Liver (tissue), 9 donors: ENCODE measurements around the gene AQP6. TPM values are rescaled to one million over a fixed set of nuclear protein-coding genes. Genes with fewer than 3 reads are reported as not detected.

ENCODE experiments used
- DNase-seq: peaks from one replicate; pipeline ENCODE4 v3.0.0-alpha.2; 2017; ENCODE audit warnings: low spot score
- H3K27ac ChIP-seq, 2 donors: one replicate each; pipeline ENCODE4 v1.7.0; 2013; ENCODE audit warnings: inconsistent platforms in 2 of 2, low read length in 2 of 2, control low read depth in 1 of 2, low read depth in 1 of 2, mild to moderate bottlenecking in 1 of 2
- H3K27me3 ChIP-seq, 4 donors: one replicate each; pipeline versions ENCODE4 v1.6.1 to v1.7.0; 2013; ENCODE audit warnings: low read length in 3 of 4, inconsistent platforms in 1 of 4, mild to moderate bottlenecking in 1 of 4, moderate library complexity in 1 of 4; ENCODE audit not compliant: control insufficient read depth in 4 of 4, insufficient read depth in 4 of 4
- H3K36me3 ChIP-seq, 4 donors: one replicate each; pipeline versions ENCODE4 v1.6.1 to v1.7.0; 2013; ENCODE audit warnings: low read length in 3 of 4, mild to moderate bottlenecking in 3 of 4, low read depth in 1 of 4, moderate library complexity in 1 of 4; ENCODE audit not compliant: control insufficient read depth in 4 of 4, insufficient read depth in 3 of 4
- H3K4me1 ChIP-seq, 4 donors: one replicate each; pipeline versions ENCODE4 v1.6.1 to v1.7.0; 2013; ENCODE audit warnings: low read length in 3 of 4, mild to moderate bottlenecking in 3 of 4, moderate library complexity in 1 of 4; ENCODE audit not compliant: control insufficient read depth in 4 of 4, insufficient read depth in 4 of 4
- H3K4me3 ChIP-seq, 3 donors: one replicate each; pipeline versions ENCODE4 v1.6.1 to v1.7.0; 2013; ENCODE audit warnings: low read length in 3 of 3, control low read depth in 1 of 3, low read depth in 1 of 3, mild to moderate bottlenecking in 1 of 3
- H3K9ac ChIP-seq, 2 donors: one replicate each; pipeline ENCODE4 v1.7.0; 2013; ENCODE audit warnings: low read length in 2 of 2, mild to moderate bottlenecking in 2 of 2, moderate library complexity in 2 of 2, control low read depth in 1 of 2, low read depth in 1 of 2
- H3K9me3 ChIP-seq, 4 donors: one replicate each; pipeline versions ENCODE4 v1.6.1 to v1.7.0; 2013; ENCODE audit warnings: low read length in 3 of 4; ENCODE audit not compliant: control insufficient read depth in 4 of 4
- ATF3 ChIP-seq: IDR thresholded peaks from 2 replicates; pipeline ENCODE4 v1.6.1; 2016; ENCODE audit warnings: antibody characterized with exemption
- CTCF ChIP-seq: fragments of 150-350 bp; IDR thresholded peaks from 2 replicates; pipeline ENCODE4 v1.5.1; 2017; ENCODE audit warnings: improper control_type of control experiment, low read depth, low read length; ENCODE audit not compliant: missing input control
- EGR1 ChIP-seq, 2 donors: IDR thresholded peaks; 2 replicates each; pipeline ENCODE4 v1.6.1; 2016 to 2018; ENCODE audit warnings: antibody characterized with exemption in 2 of 2, low read depth in 2 of 2
- FOXA1 ChIP-seq: IDR thresholded peaks from 2 replicates; pipeline ENCODE4 v1.6.1; 2016; ENCODE audit warnings: antibody characterized with exemption
- FOXA2 ChIP-seq: IDR thresholded peaks from 2 replicates; pipeline ENCODE4 v1.6.1; 2016; ENCODE audit warnings: antibody characterized with exemption
- GABPA ChIP-seq, 2 donors: IDR thresholded peaks in 1 of 2; conservative IDR thresholded peaks in 1 of 2; 2 replicates each; pipeline ENCODE4 v1.6.1; 2016; ENCODE audit warnings: antibody characterized with exemption in 2 of 2, mild to moderate bottlenecking in 1 of 2, moderate library complexity in 1 of 2
- HNF4A ChIP-seq, 2 donors: conservative IDR thresholded peaks; 2 replicates each; pipeline ENCODE4 v1.6.1; 2016; ENCODE audit warnings: antibody characterized with exemption in 2 of 2, mild to moderate bottlenecking in 2 of 2
- MAX ChIP-seq: IDR thresholded peaks from 2 replicates; pipeline ENCODE4 v1.6.1; 2016; ENCODE audit warnings: antibody characterized with exemption
- NR2F2 ChIP-seq: IDR thresholded peaks from 2 replicates; pipeline ENCODE4 v1.6.1; 2016; ENCODE audit warnings: antibody characterized with exemption
- RAD21 ChIP-seq, 2 donors: IDR thresholded peaks; 2 replicates each; pipeline ENCODE4 v1.6.1; 2016; ENCODE audit warnings: antibody characterized with exemption in 2 of 2, mild to moderate bottlenecking in 2 of 2
- REST ChIP-seq: IDR thresholded peaks from 2 replicates; pipeline ENCODE4 v1.6.1; 2016; ENCODE audit warnings: antibody characterized with exemption, mild to moderate bottlenecking
- SP1 ChIP-seq: IDR thresholded peaks from 2 replicates; pipeline ENCODE4 v1.6.1; 2018; ENCODE audit warnings: antibody characterized with exemption, mild to moderate bottlenecking
- TAF1 ChIP-seq: conservative IDR thresholded peaks from 2 replicates; pipeline ENCODE4 v1.6.1; 2016; ENCODE audit warnings: antibody characterized with exemption, mild to moderate bottlenecking
- ZBTB33 ChIP-seq: IDR thresholded peaks from 2 replicates; pipeline ENCODE4 v1.6.1; 2016; ENCODE audit warnings: antibody characterized with exemption
- WGBS: extraction: QIAGEN DNeasy Blood & Tissue Kit; methylation state at CpG from one replicate; pipeline ENCODE4 v1.1.7; 2013; 5-methylcytosine and 5-hydroxymethylcytosine counted together
- polyA plus RNA-seq, 2 donors: library from polyadenylated mRNA; stranded (reverse) in 1 of 2; unstranded in 1 of 2; fragments of 200-250 nt in 1 of 2; fragments of >200 nt in 1 of 2; fragmentation: Nextera tagmentation in 1 of 2; extraction: Ambion mirVana in 1 of 2; gene quantifications; one replicate each; pipeline versions ENCODE4 v1.2.1 to v1.2.3, GENCODE V29; 2013 to 2015
- total RNA-seq, 2 donors: library from RNA; depleted of rRNA; stranded (reverse); fragments of >200 nt; gene quantifications; one replicate each; pipeline ENCODE4 v1.2.3, GENCODE V29; 2014
- donor health status: healthy.
- donor health status: healthy.
- donor health status: healthy.
- donor health status: healthy.
- donor health status: healthy.

Gene AQP6
- total and polyA plus RNA-seq, 4 donors: 0.05 to 0.11 TPM; not detected in 2

- no peak overlapping the region for H3K4me3 ChIP-seq
- H3K36me3 ChIP-seq: no peaks in the 10 kb centered on the region
- no peaks in the 10 kb centered on the region for H3K9me3 ChIP-seq
- H3K4me1 ChIP-seq: peaks cover 1 to 16% (median 7%) of the 10 kb centered on the region in 4 donors
- TF ChIP-seq REST (no peak), EGR1 (IDR thresholded peaks at IDR 0.05; ENCODE audit: low read depth in 2 of 2) (no peak), MAX (no peak), TAF1 (no peak), CTCF (no peak), ATF3 (no peak), NR2F2 (no peak), ZBTB33 (no peak), FOXA2 (no peak), SP1 (no peak), FOXA1 (no peak), RAD21 (IDR thresholded peaks at IDR 0.05) (no peak), HNF4A (conservative IDR thresholded peaks at IDR 0.05) (no peak)
- no peaks in the 10 kb centered on the region for H3K27me3 ChIP-seq
- H3K27ac ChIP-seq: no peak overlapping the region
- no peak for DNase-seq
- H3K9ac ChIP-seq: no peak overlapping the region
- WGBS: 90% methylated on average over 4 of the region's 4 CpGs
Observed at GRCh38 chr12:49978125-49978524, 5.4 kb downstream of the AQP6 start.

- no peak overlapping the region for H3K4me3 ChIP-seq
- H3K36me3 ChIP-seq: no peaks in the 10 kb centered on the region
- H3K9ac ChIP-seq: no peak overlapping the region
- no peak for DNase-seq
- H3K4me1 ChIP-seq: peaks cover 0 to 12% (median 5%) of the 10 kb centered on the region in 4 donors
- 93% methylated on average over 10 of the region's 10 CpGs for WGBS
- TF ChIP-seq ATF3 (no peak), GABPA (IDR thresholded peaks at IDR 0.05 in 1 of 2, conservative IDR thresholded peaks at IDR 0.05 in 1 of 2) (no peak)
- H3K27ac ChIP-seq: no peak overlapping the region
- no peaks in the 10 kb centered on the region for H3K9me3 ChIP-seq
- H3K27me3 ChIP-seq: no peaks in the 10 kb centered on the region
Observed at GRCh38 chr12:49979016-49979586, 6.4 kb downstream of the AQP6 start.
